Measurements from ENCODE around the gene GPAM.
A peak's percentile ranks its signal among the peaks of the same experiment; 100 is the strongest.

The GPAM gene

GRCh38 chr10:112184379-112184778, 814 bp upstream of the GPAM start:
- no peak for DNase-seq (ENCODE audit: low read depth in 2 of 2)

GRCh38 chr10:112184052-112184371, 447 bp upstream of the GPAM start:
- DNase-seq (ENCODE audit: low read depth in 2 of 2) = no peak

DNA sequence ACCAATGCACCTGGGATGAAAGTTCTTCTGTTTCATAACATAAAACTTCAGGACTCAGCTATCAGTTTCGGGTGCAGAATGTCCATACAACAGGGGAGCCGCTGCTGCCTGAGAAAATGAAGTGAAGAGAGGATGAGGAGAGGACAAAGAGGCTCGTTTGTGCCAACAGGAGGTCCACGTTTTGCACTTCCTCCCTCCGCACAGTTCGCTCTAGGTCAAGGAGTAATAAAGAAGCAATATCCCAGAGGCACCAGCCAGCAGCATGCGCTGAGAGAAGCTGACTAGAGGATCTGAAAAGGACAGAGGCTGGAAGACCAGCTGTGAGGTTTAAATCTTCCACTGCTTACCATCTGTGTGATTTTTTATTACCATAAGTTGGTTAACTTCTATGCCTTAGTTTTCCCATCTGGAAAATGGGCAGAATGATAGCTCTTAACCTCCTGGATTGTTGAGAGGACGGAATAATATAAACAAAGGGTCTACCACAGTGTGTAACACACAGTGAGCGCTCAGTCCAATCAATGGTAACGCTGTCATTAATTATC, 709 bp downstream of the GPAM start:
- DNase-seq (ENCODE audit: low read depth in 2 of 2) = no peak

DNA sequence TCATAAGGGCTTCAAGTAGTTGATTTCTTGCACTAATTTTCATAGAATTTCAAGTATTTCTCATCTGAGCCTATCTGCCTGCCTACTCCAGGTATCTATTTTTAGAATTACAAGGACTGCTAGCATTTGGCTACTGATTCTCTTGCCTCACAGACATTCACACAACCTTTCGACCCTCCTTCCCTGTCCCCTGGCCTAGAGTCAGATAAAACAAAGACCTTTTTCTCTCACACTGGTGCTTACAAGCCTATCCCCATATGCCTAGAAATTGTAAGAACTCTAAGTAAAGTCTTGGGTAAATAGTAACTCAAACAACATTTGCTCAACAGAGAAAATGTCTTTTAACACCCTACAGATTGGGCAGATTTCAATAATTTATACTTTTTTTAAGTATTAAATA, 6.3 kb downstream of the GPAM start:
- DNase-seq (ENCODE audit: low read depth in 2 of 2) = no peak

- DNase-seq (ENCODE audit: low read depth in 2 of 2) = no peak
These were observed 7.0 kb downstream of the GPAM start for GRCh38 chr10:112176543-112176942.

- no peak for DNase-seq (ENCODE audit: low read depth in 2 of 2)
These were observed 8.2 kb downstream of the GPAM start for GRCh38 chr10:112175409-112175808.

- no peak for DNase-seq (ENCODE audit: low read depth in 2 of 2)
These were observed 10.4 kb downstream of the GPAM start for GRCh38 chr10:112173206-112173605.

- no peak for DNase-seq (ENCODE audit: low read depth in 2 of 2)
These were observed 14.8 kb downstream of the GPAM start for GRCh38 chr10:112168733-112169132.

DNA sequence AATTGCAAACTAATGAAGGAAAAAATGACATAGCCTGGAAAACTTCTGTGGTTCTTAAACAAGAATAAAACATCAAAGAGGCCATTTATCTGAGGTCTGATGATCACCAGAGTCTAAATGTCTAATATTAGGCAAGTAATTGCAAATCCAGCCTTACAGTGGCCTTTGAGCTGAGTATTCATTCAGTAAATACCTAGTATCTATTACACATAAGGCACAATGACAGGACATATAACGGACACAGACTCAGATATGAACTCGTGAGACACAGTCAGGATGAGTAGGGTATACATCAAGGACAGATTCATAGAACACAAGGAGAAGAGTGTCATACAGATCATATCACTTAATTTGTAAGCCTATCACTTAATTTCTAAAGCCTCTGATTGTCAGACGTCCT, 16.8 kb downstream of the GPAM start:
- DNase-seq (ENCODE audit: low read depth in 2 of 2) = no peak

DNA sequence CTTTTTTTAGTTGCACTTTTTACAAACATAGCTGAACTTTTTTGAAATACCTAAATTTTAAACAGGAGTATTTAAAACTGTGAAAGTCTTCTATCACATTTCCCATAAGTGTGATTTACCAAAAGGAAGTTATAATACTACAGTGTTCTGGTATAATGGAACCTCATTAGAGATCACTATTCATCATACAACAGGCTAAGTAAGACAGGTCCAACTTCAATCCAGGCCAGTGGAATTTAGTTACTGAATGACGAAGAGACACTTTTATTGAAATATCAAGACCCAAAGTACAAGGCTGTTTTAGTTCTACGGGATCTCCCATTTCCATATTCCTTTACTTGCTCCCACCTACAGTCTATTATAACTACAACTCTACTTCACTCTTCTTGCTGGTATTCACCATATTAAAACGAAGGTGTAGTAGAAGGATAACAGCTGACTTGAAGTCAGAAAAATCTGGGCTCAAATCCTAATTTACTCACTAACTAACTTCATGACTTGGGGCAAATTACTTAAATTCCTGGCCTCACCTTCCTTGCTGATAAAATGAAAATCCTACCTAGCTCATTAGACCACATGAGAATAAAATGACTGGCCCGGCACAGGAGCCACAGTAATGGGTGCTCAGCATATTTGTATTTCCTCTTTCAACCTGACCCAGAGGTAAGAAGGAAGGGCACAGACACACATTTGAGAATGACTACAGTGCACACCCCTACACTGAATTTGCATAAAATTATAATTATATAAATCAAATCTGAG, 21.6 kb downstream of the GPAM start:
- DNase-seq (ENCODE audit: low read depth in 2 of 2) = no peak

- DNase-seq (ENCODE audit: low read depth in 2 of 2) = no peak
These were observed 22.7 kb downstream of the GPAM start for GRCh38 chr10:112160834-112161233.

GRCh38 chr10:112159469-112159868, 24.1 kb downstream of the GPAM start:
- no peak for DNase-seq (ENCODE audit: low read depth in 2 of 2)

GRCh38 chr10:112151524-112152039, 32.0 kb downstream of the GPAM start:
- no peak for DNase-seq (ENCODE audit: low read depth in 2 of 2)

- DNase-seq (ENCODE audit: low read depth in 2 of 2) = no peak
These were observed 35.2 kb downstream of the GPAM start for GRCh38 chr10:112148331-112148730.

- no peak for DNase-seq (ENCODE audit: low read depth in 2 of 2)
These were observed 36.8 kb downstream of the GPAM start for GRCh38 chr10:112146799-112147198.

- DNase-seq (ENCODE audit: low read depth in 2 of 2) = no peak
These were observed 38.3 kb downstream of the GPAM start for GRCh38 chr10:112145263-112145662.

DNA sequence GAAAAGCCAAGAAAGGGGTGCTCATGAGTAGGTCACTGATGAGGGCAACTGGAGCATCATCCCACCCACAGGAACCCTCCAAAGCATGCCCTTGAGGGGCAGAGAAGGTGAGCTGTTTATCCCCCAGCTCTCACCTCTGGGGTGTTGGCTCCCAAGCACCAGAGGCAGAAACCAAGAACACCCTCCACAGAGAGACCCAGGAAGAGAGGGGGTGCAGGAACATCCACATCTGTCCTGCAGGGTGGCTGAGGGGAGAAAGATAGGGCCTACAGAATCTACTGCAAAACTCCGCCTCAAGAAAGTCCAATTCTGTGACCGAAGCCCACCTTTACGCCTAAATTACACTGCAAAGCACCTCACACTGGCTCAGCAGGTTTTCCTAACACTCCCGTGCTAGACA, 40.1 kb downstream of the GPAM start:
- DNase-seq (ENCODE audit: low read depth in 2 of 2) = no peak

DNA sequence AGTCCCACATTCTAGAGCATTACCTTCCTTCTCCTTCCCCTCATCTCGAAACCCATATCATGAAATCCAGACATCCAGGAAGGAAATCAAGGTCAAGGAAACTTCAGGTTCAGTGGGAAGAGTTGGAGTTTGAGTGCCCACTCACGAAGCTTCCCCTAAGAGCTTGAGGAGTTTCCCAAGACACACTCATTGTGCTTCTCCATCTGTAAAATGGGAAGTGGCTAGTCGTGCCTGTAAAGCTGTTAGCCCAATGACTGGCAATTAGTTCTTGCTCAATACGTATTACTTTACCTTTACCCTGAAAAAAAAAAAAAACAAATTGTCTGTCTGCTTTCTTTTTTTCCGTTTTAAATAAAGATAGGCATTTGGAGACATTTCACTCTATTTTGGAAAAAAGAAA, 42.3 kb downstream of the GPAM start:
- DNase-seq (ENCODE audit: low read depth in 2 of 2) = no peak

GRCh38 chr10:112140110-112140970, 43.2 kb downstream of the GPAM start:
- peak; percentile 9 to 25 for DNase-seq (ENCODE audit: low read depth in 2 of 2)

DNA sequence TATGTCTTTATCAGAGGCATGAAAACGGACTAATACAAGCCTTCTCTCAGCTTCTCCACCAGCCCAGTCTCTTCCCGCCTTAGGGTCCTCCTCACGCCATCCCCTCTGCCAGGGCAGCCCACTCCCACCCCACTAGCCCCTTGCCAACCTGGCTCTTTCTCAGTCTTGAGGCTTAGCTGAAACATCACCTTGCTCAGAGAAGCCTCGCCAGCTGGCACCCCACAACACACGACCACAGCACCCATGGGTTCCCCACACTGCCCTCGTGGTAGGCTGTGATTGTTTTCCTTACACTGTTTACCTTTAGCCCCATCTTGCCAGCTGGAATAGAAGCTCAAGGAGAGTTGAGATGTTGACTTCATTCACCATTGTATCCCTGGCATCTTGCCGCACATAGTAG, 44.4 kb downstream of the GPAM start:
- DNase-seq (ENCODE audit: low read depth in 2 of 2) = no peak

DNA sequence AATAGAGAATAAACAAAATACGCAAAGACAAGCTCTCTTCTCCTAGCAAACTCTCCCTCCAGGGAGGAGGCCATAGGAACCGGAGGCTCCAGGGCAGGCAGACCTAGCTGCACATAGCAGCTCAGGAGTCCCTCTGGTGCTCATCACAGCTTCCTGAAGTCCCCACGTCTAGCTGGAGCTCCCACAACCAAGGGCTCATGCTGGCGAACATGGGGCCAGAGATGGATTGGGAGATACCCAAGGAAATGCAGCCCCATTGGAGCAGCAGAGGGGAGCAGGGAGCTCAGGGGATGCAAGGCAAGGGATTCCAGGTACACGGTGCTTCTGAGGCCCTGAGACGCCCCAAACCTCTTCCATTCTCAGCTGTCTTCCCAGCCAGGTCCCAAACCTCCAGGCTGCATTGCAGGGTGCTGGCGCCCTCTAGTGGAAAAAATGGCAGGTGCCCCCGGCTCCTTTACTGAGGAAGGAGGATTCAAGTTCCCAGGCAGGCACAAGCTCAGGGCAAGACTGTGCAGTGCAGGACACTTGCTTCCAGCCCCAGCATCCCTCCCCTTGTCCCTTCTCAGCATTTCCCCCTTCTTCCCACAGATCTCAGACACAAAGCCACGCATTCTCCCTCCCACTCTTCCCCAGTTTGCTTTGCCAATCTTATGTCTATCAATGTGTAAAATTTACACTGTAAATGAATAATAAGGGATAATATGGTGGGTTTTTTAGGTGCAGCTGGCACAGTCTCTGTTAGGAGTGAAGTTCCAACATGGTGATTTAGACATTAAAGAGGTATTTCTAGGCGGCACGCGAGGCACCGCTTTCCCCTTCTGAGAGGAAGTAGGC, 46.2 kb downstream of the GPAM start:
- DNase-seq (ENCODE audit: low read depth in 2 of 2) = peak; percentile 14 to 21
